Measurements from ENCODE around the gene AGMO. TPM values are rescaled to one million over a fixed set of nuclear protein-coding genes. Genes with fewer than 3 reads are reported as not detected.

AGMO gene
- polyA plus RNA-seq, 1 experiment: not detected

GRCh38 chr7:15218261-15218660 is 343.6 kb downstream of the AGMO start:
- Histone ChIP-seq H3K27me3 (ENCODE audit: control insufficient read depth, insufficient read depth, low read length) (no peaks in the 10 kb centered on the region), H3K4me3 (ENCODE audit: low read depth, low read length) (no peak overlapping the region), H3K36me3 (ENCODE audit: control insufficient read depth, insufficient read depth, low read length) (no peaks in the 10 kb centered on the region)
- ChIA-PET CTCF (no interaction called here), POLR2A (no interaction called here)
- no peak for DNase-seq (ENCODE audit: low read depth)
- no peak for TF ChIP-seq CTCF (IDR thresholded peaks at IDR 0.05; ENCODE audit: insufficient read depth, low read depth, low read length)

GRCh38 chr7:15215616-15216015 is 346.2 kb downstream of the AGMO start:
- Histone ChIP-seq H3K36me3 (ENCODE audit: control insufficient read depth, insufficient read depth, low read length) (no peaks in the 10 kb centered on the region), H3K4me3 (ENCODE audit: low read depth, low read length) (no peak overlapping the region), H3K27me3 (ENCODE audit: control insufficient read depth, insufficient read depth, low read length) (no peaks in the 10 kb centered on the region)
- no peak for TF ChIP-seq CTCF (IDR thresholded peaks at IDR 0.05; ENCODE audit: insufficient read depth, low read depth, low read length)
- POLR2A ChIA-PET: no interaction called here
- CTCF ChIA-PET: no interaction called here
- peak; percentile 3 for DNase-seq (ENCODE audit: low read depth)

- DNase-seq (ENCODE audit: low read depth): peak; percentile 3
- CTCF ChIA-PET: no interaction called here
- no peaks in the 10 kb centered on the region for H3K36me3 ChIP-seq (ENCODE audit: control insufficient read depth, insufficient read depth, low read length)
- POLR2A ChIA-PET: no interaction called here
- TF ChIP-seq CTCF (IDR thresholded peaks at IDR 0.05; ENCODE audit: insufficient read depth, low read depth, low read length): no peak
- no peaks in the 10 kb centered on the region for H3K27me3 ChIP-seq (ENCODE audit: control insufficient read depth, insufficient read depth, low read length)
- H3K4me3 ChIP-seq (ENCODE audit: low read depth, low read length): no peak overlapping the region
Observed at GRCh38 chr7:15214976-15215375, 346.8 kb downstream of the AGMO start.

GRCh38 chr7:15213093-15213492 is 348.7 kb downstream of the AGMO start:
- CTCF ChIA-PET: interaction anchor here (0.6 kb wide), 1 partner anchor 342 kb away, joined by 4 read pairs; no protein-coding TSS in a partner anchor
- no peaks in the 10 kb centered on the region for H3K36me3 ChIP-seq (ENCODE audit: control insufficient read depth, insufficient read depth, low read length)
- POLR2A ChIA-PET: no interaction called here
- no peak for TF ChIP-seq CTCF (IDR thresholded peaks at IDR 0.05; ENCODE audit: insufficient read depth, low read depth, low read length)
- no peaks in the 10 kb centered on the region for H3K27me3 ChIP-seq (ENCODE audit: control insufficient read depth, insufficient read depth, low read length)
- no peak overlapping the region for H3K4me3 ChIP-seq (ENCODE audit: low read depth, low read length)
- DNase-seq (ENCODE audit: low read depth): no peak

GRCh38 chr7:15209429-15209828 is 352.4 kb downstream of the AGMO start:
- CTCF ChIA-PET: interaction anchor here (0.9 kb wide), 1 partner anchor 20 kb away, joined by 3 read pairs; no protein-coding TSS in a partner anchor
- H3K27me3 ChIP-seq (ENCODE audit: control insufficient read depth, insufficient read depth, low read length): no peaks in the 10 kb centered on the region

More at GRCh38 chr7:15209429-15209828, 352.4 kb downstream of the AGMO start:
- no peak for DNase-seq (ENCODE audit: low read depth)
- no peaks in the 10 kb centered on the region for H3K36me3 ChIP-seq (ENCODE audit: control insufficient read depth, insufficient read depth, low read length)
- TF ChIP-seq CTCF (IDR thresholded peaks at IDR 0.05; ENCODE audit: insufficient read depth, low read depth, low read length): no peak
- no peak overlapping the region for H3K4me3 ChIP-seq (ENCODE audit: low read depth, low read length)
- POLR2A ChIA-PET: no interaction called here
